Cardiac fibroblast (primary cell): Measurements from ENCODE around the gene NAMPT.

Experiments
- DNase-seq, 2 donors: peaks; one replicate each; pipeline versions ENCODE4 v3.0.0 to v3.0.0-alpha.2; 2010; ENCODE audit warnings: low read depth in 2 of 2
- H3K4me3 ChIP-seq, 2 donors: replicated peaks in 1 of 2; 1 replicate in 1 of 2; 2 replicates in 1 of 2; pipeline ENCODE4 v1.5.1; 2011; ENCODE audit warnings: low read depth in 2 of 2, low read length in 2 of 2, mild to moderate bottlenecking in 2 of 2, moderate library complexity in 1 of 2
- CTCF ChIP-seq: IDR thresholded peaks from one replicate; pipeline ENCODE4 v1.5.1; 2011; ENCODE audit warnings: low read depth, mild to moderate bottlenecking, low read length, inconsistent platforms

NAMPT gene

GRCh38 chr7:106294334-106294733 lies 9.6 kb upstream of the NAMPT start:
- H3K4me3 ChIP-seq: no peak overlapping the region
- DNase-seq: no peak
- TF ChIP-seq CTCF: peak; percentile 6

GRCh38 chr7:106291247-106291646 lies 6.5 kb upstream of the NAMPT start:
- TF ChIP-seq CTCF: no peak
- DNase-seq: no peak
- H3K4me3 ChIP-seq: no peak overlapping the region

- H3K4me3 ChIP-seq: no peak overlapping the region
- DNase-seq: no peak
- TF ChIP-seq CTCF: no peak
These were observed 5.5 kb upstream of the NAMPT start for GRCh38 chr7:106290319-106290718.

GRCh38 chr7:106289848-106290247 lies 5.1 kb upstream of the NAMPT start:
- DNase-seq: peak; percentile 18 to 54

GRCh38 chr7:106288263-106288662 lies 3.5 kb upstream of the NAMPT start:
- TF ChIP-seq CTCF: no peak
- DNase-seq: no peak
- no peak overlapping the region for H3K4me3 ChIP-seq

More at GRCh38 chr7:106289848-106290247, 5.1 kb upstream of the NAMPT start:
- no peak for TF ChIP-seq CTCF
- H3K4me3 ChIP-seq: no peak overlapping the region

GRCh38 chr7:106287786-106288185 lies 3.0 kb upstream of the NAMPT start:
- DNase-seq: no peak
- no peak overlapping the region for H3K4me3 ChIP-seq
- TF ChIP-seq CTCF: no peak

- no peak for TF ChIP-seq CTCF
- H3K4me3 ChIP-seq: peak overlapping the region; percentile 61 to 79
- peak; percentile 61 to 87 for DNase-seq
These were observed 1.2 kb upstream of the NAMPT start for GRCh38 chr7:106285855-106286492.
